PC-9 (cell line): Measurements from ENCODE around the gene CRAT.

Source experiments
- CTCF ChIP-seq: fragments of 200-600 bp; sonication (generic); conservative IDR thresholded peaks from 2 replicates; pipeline ENCODE4 v1.6.1; 2017; ENCODE audit warnings: mixed run types, antibody characterized with exemption, mild to moderate bottlenecking, moderate library complexity
- EZH2 ChIP-seq: fragments of 200-600 bp; sonication (generic); IDR thresholded peaks from 2 replicates; pipeline ENCODE4 v1.8.0; 2017; ENCODE audit warnings: antibody characterized with exemption, low read depth

- no peak for TF ChIP-seq CTCF
- no peak for TF ChIP-seq EZH2
Observed at GRCh38 chr9:129084087-129084486, 26.5 kb downstream of the CRAT start.
